Measurements from ENCODE around the gene USP30. TPM values are rescaled to one million over a fixed set of nuclear protein-coding genes. Genes with fewer than 3 reads are reported as not detected.

Gene USP30
- total and polyA plus RNA-seq, 9 of the 15 experiments (the other 6 are each of a cell fraction or from before 2014, with no cell fraction given), result 1.4 to 15.2 (median 7.0) TPM

DNA sequence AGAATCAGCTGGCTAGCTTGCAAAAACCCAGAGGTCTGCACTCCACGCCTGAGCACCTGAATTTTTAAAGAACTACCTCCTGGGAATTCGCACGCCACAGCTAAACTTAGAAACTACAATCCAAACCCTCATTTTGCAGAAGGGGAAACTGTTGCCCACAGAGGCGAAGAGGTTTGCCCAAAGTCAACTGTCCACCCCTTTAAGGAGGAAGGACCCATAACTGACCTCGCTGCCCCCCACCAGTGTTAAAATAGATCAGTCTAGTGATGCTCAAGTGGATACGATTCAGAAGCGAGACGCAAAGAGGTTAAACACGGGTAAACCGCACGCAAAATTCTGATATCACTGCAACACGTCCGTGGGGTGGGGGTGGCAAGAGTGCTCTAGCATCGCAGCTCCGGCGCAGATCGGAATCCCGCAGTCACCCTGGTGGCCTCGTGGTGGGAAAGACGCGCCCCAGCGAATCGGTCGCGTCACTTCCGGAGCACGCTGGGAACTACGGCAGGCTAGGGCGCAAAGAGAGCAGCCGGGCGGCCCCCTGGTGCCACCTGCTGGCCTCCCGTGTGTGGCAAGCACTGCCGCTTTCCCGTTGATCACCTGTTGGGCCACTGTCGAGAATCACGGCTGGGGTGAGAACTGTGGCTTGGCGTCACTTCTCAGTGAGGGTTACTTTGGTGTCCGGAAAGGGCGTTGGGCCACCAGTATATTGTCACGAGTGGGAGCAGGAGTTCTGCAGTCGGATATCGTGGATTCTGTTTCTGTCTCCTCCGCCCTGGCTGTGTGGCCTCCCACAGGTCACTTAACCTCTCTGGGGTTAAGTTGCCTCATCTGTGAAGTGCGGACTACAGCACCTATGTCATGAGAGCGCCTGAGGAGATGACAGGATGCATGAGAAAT lies 40.9 kb downstream of the USP30 start, which contains the start of gene ALKBH2 (continued):
- TF ChIP-seq, protein P1, sequence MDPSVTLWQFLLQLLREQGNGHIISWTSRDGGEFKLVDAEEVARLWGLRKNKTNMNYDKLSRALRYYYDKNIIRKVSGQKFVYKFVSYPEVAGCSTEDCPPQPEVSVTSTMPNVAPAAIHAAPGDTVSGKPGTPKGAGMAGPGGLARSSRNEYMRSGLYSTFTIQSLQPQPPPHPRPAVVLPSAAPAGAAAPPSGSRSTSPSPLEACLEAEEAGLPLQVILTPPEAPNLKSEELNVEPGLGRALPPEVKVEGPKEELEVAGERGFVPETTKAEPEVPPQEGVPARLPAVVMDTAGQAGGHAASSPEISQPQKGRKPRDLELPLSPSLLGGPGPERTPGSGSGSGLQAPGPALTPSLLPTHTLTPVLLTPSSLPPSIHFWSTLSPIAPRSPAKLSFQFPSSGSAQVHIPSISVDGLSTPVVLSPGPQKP (CRISPR knock-in tag; IDR thresholded peaks at IDR 0.05), result no peak
- no peak for TF ChIP-seq KLF13 (tag; IDR thresholded peaks at IDR 0.05; ENCODE audit: borderline replicate concordance, low read depth)
- peak; percentile 72 for TF ChIP-seq SUPT5H (IDR thresholded peaks at IDR 0.05)
- TF ChIP-seq CHD2 (IDR thresholded peaks at IDR 0.05; ENCODE audit: low read depth, low read length), result peak; percentile 93
- TF ChIP-seq NFIC (IDR thresholded peaks at IDR 0.05), result peak; percentile 42
- no peak for TF ChIP-seq NFXL1 (CRISPR knock-in tag; IDR thresholded peaks at IDR 0.05)
- TF ChIP-seq, protein P2, sequence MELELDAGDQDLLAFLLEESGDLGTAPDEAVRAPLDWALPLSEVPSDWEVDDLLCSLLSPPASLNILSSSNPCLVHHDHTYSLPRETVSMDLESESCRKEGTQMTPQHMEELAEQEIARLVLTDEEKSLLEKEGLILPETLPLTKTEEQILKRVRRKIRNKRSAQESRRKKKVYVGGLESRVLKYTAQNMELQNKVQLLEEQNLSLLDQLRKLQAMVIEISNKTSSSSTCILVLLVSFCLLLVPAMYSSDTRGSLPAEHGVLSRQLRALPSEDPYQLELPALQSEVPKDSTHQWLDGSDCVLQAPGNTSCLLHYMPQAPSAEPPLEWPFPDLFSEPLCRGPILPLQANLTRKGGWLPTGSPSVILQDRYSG (tag; conservative IDR thresholded peaks at IDR 0.05; ENCODE audit: low read depth), result 0 out of 2 replicates have a peak, but pooled peaks have one; percentile 56
- TF ChIP-seq, protein P3, sequence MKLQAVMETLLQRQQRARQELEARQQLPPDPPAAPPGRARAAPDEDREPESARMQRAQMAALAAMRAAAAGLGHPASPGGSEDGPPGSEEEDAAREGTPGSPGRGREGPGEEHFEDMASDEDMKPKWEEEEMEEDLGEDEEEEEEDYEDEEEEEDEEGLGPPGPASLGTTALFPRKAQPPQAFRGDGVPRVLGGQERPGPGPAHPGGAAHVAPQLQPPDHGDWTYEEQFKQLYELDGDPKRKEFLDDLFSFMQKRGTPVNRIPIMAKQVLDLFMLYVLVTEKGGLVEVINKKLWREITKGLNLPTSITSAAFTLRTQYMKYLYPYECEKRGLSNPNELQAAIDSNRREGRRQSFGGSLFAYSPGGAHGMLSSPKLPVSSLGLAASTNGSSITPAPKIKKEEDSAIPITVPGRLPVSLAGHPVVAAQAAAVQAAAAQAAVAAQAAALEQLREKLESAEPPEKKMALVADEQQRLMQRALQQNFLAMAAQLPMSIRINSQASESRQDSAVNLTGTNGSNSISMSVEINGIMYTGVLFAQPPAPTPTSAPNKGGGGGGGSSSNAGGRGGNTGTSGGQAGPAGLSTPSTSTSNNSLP (IDR thresholded peaks at IDR 0.05; ENCODE audit: borderline replicate concordance, low read depth, low read length), result no peak
- no peak for TF ChIP-seq SETDB1 (IDR thresholded peaks at IDR 0.05; ENCODE audit: low read length)
- TF ChIP-seq XRCC3 (IDR thresholded peaks at IDR 0.05), result no peak
- TF ChIP-seq CTBP1 (IDR thresholded peaks at IDR 0.05; ENCODE audit: borderline replicate concordance), result peak; percentile 89
- TF ChIP-seq JUND (IDR thresholded peaks at IDR 0.05; ENCODE audit: borderline replicate concordance, low read depth, low read length), result peak; percentile 84
- peak; percentile 82; the same call in 2 of the 3 replicates for TF ChIP-seq JUND (tag; IDR thresholded peaks at IDR 0.05; ENCODE audit: borderline replicate concordance, low read depth, low read length)
- TF ChIP-seq, protein P4, sequence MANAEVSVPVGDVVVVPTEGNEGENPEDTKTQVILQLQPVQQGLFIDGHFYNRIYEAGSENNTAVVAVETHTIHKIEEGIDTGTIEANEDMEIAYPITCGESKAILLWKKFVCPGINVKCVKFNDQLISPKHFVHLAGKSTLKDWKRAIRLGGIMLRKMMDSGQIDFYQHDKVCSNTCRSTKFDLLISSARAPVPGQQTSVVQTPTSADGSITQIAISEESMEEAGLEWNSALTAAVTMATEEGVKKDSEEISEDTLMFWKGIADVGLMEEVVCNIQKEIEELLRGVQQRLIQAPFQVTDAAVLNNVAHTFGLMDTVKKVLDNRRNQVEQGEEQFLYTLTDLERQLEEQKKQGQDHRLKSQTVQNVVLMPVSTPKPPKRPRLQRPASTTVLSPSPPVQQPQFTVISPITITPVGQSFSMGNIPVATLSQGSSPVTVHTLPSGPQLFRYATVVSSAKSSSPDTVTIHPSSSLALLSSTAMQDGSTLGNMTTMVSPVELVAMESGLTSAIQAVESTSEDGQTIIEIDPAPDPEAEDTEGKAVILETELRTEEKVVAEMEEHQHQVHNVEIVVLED (CRISPR knock-in tag; IDR thresholded peaks at IDR 0.05), result peak; percentile 64
- TF ChIP-seq ZNF212 (CRISPR knock-in tag; IDR thresholded peaks at IDR 0.05), result no peak
- TF ChIP-seq IFI16 (CRISPR knock-in tag; IDR thresholded peaks at IDR 0.05), result no peak
- TF ChIP-seq KAT2B (IDR thresholded peaks at IDR 0.05; ENCODE audit: low read depth, low read length), result no peak
- TF ChIP-seq HDAC8 (tag; IDR thresholded peaks at IDR 0.05), result no peak
- peak; percentile 91 for TF ChIP-seq RB1 (IDR thresholded peaks at IDR 0.05; ENCODE audit: low read depth)
- TF ChIP-seq FOXM1 (IDR thresholded peaks at IDR 0.05; ENCODE audit: low read depth), result peak; percentile 32; the same call in 1 of the 2 replicates
- no peak for TF ChIP-seq FOXM1 (CRISPR knock-in tag; IDR thresholded peaks at IDR 0.05; ENCODE audit: low read depth)
- 0 out of 4 replicates have a peak, but pooled peaks have one; percentile 53 to 54 for TF ChIP-seq TBL1XR1 (IDR thresholded peaks at IDR 0.05; ENCODE audit: low read length in 2 of 2)
- no peak for TF ChIP-seq ZNF551 (CRISPR knock-in tag; IDR thresholded peaks at IDR 0.05)
- TF ChIP-seq TBP (optimal IDR thresholded peaks at IDR 0.05; ENCODE audit: low read depth, low read length), result peak; percentile 88

Data from K562 (cell line).